Tibial nerve (tissue), 4 donors: Measurements from ENCODE around the gene MKLN1.

Experiments
- EP300 ChIP-seq, 2 donors: sonication (generic); formaldehyde crosslinking; IDR thresholded peaks; one replicate each; pipeline ENCODE4 v1.6.1; 2017; ENCODE audit warnings: antibody characterized with exemption in 2 of 2, mild to moderate bottlenecking in 1 of 2
- POLR2A ChIP-seq, 2 donors: fragments of 450-650 bp; IDR thresholded peaks; one replicate each; pipeline ENCODE4 v1.6.1; 2017; ENCODE audit warnings: antibody characterized with exemption in 2 of 2, mild to moderate bottlenecking in 2 of 2, moderate library complexity in 2 of 2
- TF ChIP-seq, protein P1 (sequence below), 5 experiments: fragments of 200-600 bp in 3 of 5; fragments of 450-650 bp in 2 of 5; sonication (generic) in 3 of 5; IDR thresholded peaks; one replicate each; pipeline ENCODE4 v1.5.1; 2016 to 2019; ENCODE audit warnings: antibody characterized with exemption in 5 of 5, mild to moderate bottlenecking in 3 of 5, moderate library complexity in 2 of 5

DNA sequence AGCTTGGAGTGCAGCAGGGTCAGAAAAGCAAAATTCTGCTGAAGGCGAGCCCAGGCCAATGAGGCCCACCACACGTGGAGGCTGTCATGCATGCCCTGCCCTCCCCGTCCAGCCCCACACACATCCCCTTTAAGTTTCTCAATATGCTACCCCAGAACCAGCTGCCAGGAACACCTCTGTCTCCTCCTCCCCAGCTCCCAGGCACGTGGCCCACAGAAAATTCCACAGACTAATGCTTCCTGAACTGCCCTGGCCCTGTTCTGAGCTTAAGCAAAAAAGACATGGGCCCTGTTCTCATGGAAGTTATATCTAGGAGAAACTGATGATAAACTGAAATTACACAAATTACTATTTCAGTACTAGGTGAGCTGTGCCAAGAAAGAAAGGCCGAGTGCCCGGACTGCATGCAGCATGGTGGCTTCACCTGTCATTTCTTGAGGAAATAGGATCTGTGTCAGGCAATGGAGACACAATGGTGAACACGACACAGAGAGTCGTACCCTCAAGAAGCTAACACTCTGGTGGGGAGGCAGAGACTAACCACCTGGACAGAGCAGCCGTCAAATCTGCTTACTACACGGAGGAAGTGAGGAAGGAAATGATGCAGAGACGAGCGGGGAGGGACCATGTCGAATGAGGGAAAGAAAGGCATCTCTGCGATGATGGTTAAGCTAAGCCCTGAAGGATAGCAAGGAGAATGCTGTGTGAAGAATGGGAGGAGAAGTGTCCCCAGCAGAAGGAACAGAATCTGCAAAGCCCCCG is 184.3 kb downstream of the MKLN1 start:
- TF ChIP-seq, protein P1, sequence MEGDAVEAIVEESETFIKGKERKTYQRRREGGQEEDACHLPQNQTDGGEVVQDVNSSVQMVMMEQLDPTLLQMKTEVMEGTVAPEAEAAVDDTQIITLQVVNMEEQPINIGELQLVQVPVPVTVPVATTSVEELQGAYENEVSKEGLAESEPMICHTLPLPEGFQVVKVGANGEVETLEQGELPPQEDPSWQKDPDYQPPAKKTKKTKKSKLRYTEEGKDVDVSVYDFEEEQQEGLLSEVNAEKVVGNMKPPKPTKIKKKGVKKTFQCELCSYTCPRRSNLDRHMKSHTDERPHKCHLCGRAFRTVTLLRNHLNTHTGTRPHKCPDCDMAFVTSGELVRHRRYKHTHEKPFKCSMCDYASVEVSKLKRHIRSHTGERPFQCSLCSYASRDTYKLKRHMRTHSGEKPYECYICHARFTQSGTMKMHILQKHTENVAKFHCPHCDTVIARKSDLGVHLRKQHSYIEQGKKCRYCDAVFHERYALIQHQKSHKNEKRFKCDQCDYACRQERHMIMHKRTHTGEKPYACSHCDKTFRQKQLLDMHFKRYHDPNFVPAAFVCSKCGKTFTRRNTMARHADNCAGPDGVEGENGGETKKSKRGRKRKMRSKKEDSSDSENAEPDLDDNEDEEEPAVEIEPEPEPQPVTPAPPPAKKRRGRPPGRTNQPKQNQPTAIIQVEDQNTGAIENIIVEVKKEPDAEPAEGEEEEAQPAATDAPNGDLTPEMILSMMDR (IDR thresholded peaks at IDR 0.05) = no peak
- TF ChIP-seq POLR2A (IDR thresholded peaks at IDR 0.05) (no peak), EP300 (IDR thresholded peaks at IDR 0.05) (no peak)
